ENCODE results near the gene FNDC5.
"Not testable (repeated sequence)": the region's sequence is repeated elsewhere in the genome, so short reads cannot be mapped to it uniquely, and the experiment has no call there.

Gene FNDC5

GRCh38 chr1:32870615-32871363 lies at the start of gene FNDC5:
Gene FNDC5 (minus strand): TSS chr1:32870912.
- DNase-seq, result no peak

GRCh38 chr1:32919811-32920733 lies 49.4 kb upstream of the FNDC5 start:
- no peak for DNase-seq

- no peak for DNase-seq
Observed at GRCh38 chr1:32918179-32918578, 47.5 kb upstream of the FNDC5 start.

- DNase-seq, result no peak
Observed at GRCh38 chr1:32917521-32917920, 46.8 kb upstream of the FNDC5 start.

GRCh38 chr1:32915766-32916706 lies 45.3 kb upstream of the FNDC5 start:
- DNase-seq, result no peak

GRCh38 chr1:32910319-32910718 lies 39.6 kb upstream of the FNDC5 start:
- DNase-seq, result no peak

- no peak for DNase-seq
Observed at GRCh38 chr1:32907435-32907834, 36.7 kb upstream of the FNDC5 start.

- DNase-seq, result no peak
Observed at GRCh38 chr1:32906654-32907053, 35.9 kb upstream of the FNDC5 start.

- DNase-seq, result not testable (repeated sequence)
Observed at GRCh38 chr1:32905588-32905987, 34.9 kb upstream of the FNDC5 start.

- no peak for DNase-seq
Observed at GRCh38 chr1:32904797-32905196, 34.1 kb upstream of the FNDC5 start.

GRCh38 chr1:32903991-32904785 lies 33.5 kb upstream of the FNDC5 start:
- DNase-seq, result no peak

GRCh38 chr1:32902535-32902920 lies 31.8 kb upstream of the FNDC5 start:
- DNase-seq, result no peak

- no peak for DNase-seq
Observed at GRCh38 chr1:32901823-32902534, 31.3 kb upstream of the FNDC5 start.

- no peak for DNase-seq
Observed at GRCh38 chr1:32900956-32901822, 30.5 kb upstream of the FNDC5 start, which contains the start of gene TMEM54. Gene TMEM54 (minus strand): TSS chr1:32901389. CDS start chr1:32901238, 151 bp downstream.

- no peak for DNase-seq
Observed at GRCh38 chr1:32900371-32900955, 29.8 kb upstream of the FNDC5 start.

GRCh38 chr1:32899586-32900296 lies 29.0 kb upstream of the FNDC5 start:
- no peak for DNase-seq

GRCh38 chr1:32898958-32899357 lies 28.2 kb upstream of the FNDC5 start:
- no peak for DNase-seq

- no peak for DNase-seq
Observed at GRCh38 chr1:32898056-32898455, 27.3 kb upstream of the FNDC5 start.

Measured in NCI-H187 treated with DMSO at 0.1 percent for 48 hours (cell line).